ENCODE results near the gene OGA.

- TF ChIP-seq EZH2 (IDR thresholded peaks at IDR 0.05; ENCODE audit: borderline replicate concordance, low read depth, low read length, severe bottlenecking) = no peak
- TF ChIP-seq, protein P1, sequence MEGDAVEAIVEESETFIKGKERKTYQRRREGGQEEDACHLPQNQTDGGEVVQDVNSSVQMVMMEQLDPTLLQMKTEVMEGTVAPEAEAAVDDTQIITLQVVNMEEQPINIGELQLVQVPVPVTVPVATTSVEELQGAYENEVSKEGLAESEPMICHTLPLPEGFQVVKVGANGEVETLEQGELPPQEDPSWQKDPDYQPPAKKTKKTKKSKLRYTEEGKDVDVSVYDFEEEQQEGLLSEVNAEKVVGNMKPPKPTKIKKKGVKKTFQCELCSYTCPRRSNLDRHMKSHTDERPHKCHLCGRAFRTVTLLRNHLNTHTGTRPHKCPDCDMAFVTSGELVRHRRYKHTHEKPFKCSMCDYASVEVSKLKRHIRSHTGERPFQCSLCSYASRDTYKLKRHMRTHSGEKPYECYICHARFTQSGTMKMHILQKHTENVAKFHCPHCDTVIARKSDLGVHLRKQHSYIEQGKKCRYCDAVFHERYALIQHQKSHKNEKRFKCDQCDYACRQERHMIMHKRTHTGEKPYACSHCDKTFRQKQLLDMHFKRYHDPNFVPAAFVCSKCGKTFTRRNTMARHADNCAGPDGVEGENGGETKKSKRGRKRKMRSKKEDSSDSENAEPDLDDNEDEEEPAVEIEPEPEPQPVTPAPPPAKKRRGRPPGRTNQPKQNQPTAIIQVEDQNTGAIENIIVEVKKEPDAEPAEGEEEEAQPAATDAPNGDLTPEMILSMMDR (IDR thresholded peaks at IDR 0.05; ENCODE audit: borderline replicate concordance, extremely low read depth, low read length, poor library complexity, severe bottlenecking) = no peak
These were observed 5.6 kb downstream of the OGA start for GRCh38 chr10:101812606-101813005.

Measured in DND-41 (cell line).